NT2/D1 (cell line): Measurements from ENCODE around the gene LGALS12.

Experiments
- SUZ12 ChIP-seq: IDR thresholded peaks from 2 replicates; pipeline ENCODE4 v1.6.1; 2011; ENCODE audit not compliant: insufficient read length, insufficient read depth; ENCODE audit errors: extremely low read depth
- ZNF274 ChIP-seq: IDR thresholded peaks from 2 replicates; pipeline ENCODE4 v1.6.1; 2011; ENCODE audit warnings: mild to moderate bottlenecking, low read depth, low read length

DNA sequence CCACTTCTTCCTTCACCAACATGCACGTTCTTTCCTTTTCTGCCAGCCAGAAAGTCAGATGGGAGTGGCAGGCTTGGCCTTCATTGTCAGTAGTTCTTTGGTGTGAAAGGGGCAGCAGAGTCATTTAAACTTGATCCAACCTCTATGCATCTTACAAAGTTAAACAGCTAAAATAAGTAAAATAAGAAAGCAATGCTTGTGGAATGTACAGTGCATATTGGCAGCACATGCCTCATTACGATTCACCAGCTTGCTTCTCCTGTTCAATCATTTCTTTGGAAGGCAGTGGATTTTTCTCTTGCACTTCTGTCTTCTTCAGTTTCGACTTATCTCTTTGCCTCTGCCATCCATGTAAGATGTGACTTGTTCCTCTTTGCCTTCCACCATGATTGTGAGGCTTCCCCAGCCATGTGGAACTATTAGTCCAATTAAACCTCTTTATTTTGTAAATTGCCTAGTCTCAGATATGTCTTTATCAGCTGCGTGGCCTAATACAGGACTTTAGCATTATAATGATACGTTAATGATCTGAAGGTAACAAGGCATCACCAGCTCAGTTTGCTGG is 14.8 kb downstream of the LGALS12 start:
- no peak for TF ChIP-seq SUZ12
- TF ChIP-seq ZNF274 = no peak
